ENCODE measurements around the gene FAM110D. TPM values are rescaled to one million over a fixed set of nuclear protein-coding genes. Genes with fewer than 3 reads are reported as not detected.

The FAM110D gene
- total RNA-seq, 1 experiment from 2014 or later, result 0.46 TPM

DNA sequence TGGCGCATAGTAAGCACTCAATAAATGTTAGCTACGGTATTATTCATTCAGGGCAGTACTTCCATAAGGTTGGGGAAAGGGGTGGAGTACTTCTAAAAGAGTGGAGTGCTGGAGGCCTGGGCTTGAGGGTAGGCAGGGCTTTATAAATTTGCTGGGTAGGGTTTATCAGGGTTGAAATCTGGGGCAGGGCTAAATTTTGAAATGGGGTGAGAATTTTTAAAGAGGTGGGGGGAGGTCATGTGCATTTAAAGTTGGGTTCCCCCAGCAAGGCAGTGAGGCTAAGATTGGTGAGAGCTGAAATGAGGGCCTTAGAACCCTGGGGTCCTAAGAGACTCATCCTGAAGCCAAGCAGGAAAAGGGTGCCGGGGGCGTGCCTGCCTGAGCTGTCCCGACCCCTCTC, 41.5 kb downstream of the FAM110D start:
- no peak overlapping the region for H2BK20ac ChIP-seq (ENCODE audit: low read depth, low read length, poor library complexity, severe bottlenecking)
- H3K27ac Mint-ChIP-seq, result no peak overlapping the region; a peak in 2 of 7 replicates
- no peaks in the 10 kb centered on the region for H3K9me3 ChIP-seq (ENCODE audit: control insufficient read depth, low read depth, low read length)
- H4K5ac ChIP-seq (ENCODE audit: insufficient read length, low read depth, low read length), result no peak overlapping the region
- H4K20me1 ChIP-seq (ENCODE audit: control insufficient read depth, insufficient read depth, insufficient read length), result no peaks in the 10 kb centered on the region
- no peak overlapping the region for H2BK12ac ChIP-seq (ENCODE audit: insufficient read length, low read depth, low read length)
- peaks cover 33 to 42% of the 10 kb centered on the region in 2 experiments for H3K4me1 Mint-ChIP-seq
- H4K91ac ChIP-seq (ENCODE audit: insufficient read length, low read depth, low read length), result no peak overlapping the region
- H3K79me2 ChIP-seq (ENCODE audit: insufficient read depth, low read length), result no peaks in the 10 kb centered on the region
- no peak overlapping the region for H3K23ac ChIP-seq (ENCODE audit: insufficient read length, low read depth, low read length)
- H2BK15ac ChIP-seq (ENCODE audit: low read depth, low read length), result no peak overlapping the region
- H3K9ac ChIP-seq (ENCODE audit: extremely low read depth, insufficient read length, low read length), result no peak overlapping the region
- H3K27me3 ChIP-seq (ENCODE audit: insufficient read depth, low read length), result no peaks in the 10 kb centered on the region
- no peak overlapping the region for H3K4me3 Mint-ChIP-seq
- H3K9me3 Mint-ChIP-seq, result no peaks in the 10 kb centered on the region
- no CpG with 5 or more reads among the region's 5 CpGs for WGBS (ENCODE audit: extremely low coverage, insufficient read length, low lambda C conversion rate)
- H4K8ac ChIP-seq (replicated peaks; ENCODE audit: insufficient read length, low read depth, low read length), result no peak overlapping the region
- H2AK5ac ChIP-seq (ENCODE audit: insufficient read length, low read length), result no peak overlapping the region
- no peak overlapping the region for H3K56ac ChIP-seq (ENCODE audit: insufficient read length, low read depth, low read length)
- no peak overlapping the region for H2AFZ ChIP-seq (ENCODE audit: low read length)
- H3K4ac ChIP-seq (ENCODE audit: low read depth, low read length), result no peak overlapping the region
- H3K36me3 Mint-ChIP-seq (ENCODE audit: insufficient read depth in 1 of 3, low read depth in 3 of 3), result no peaks in the 10 kb centered on the region
- H3T11ph ChIP-seq (ENCODE audit: low read length), result no peak overlapping the region
- H3K27ac ChIP-seq (ENCODE audit: insufficient read length, low read depth, low read length), result no peak overlapping the region
- peaks cover 19% of the 10 kb centered on the region for H3K27me3 Mint-ChIP-seq (ENCODE audit: low read depth)
- no peak overlapping the region for H3K14ac ChIP-seq (ENCODE audit: insufficient read depth, low read length)
- no peak overlapping the region for H3K4me2 ChIP-seq (ENCODE audit: insufficient read depth, insufficient read length, low read length)
- no peaks in the 10 kb centered on the region for H3K79me1 ChIP-seq (ENCODE audit: insufficient read depth, low read depth, low read length, poor library complexity, severe bottlenecking)
- H2BK120ac ChIP-seq (ENCODE audit: low read depth, low read length, poor library complexity, severe bottlenecking), result no peak overlapping the region
- no peaks in the 10 kb centered on the region for H3K4me1 ChIP-seq (ENCODE audit: insufficient read depth, low read length)
- TF ChIP-seq, protein P1, sequence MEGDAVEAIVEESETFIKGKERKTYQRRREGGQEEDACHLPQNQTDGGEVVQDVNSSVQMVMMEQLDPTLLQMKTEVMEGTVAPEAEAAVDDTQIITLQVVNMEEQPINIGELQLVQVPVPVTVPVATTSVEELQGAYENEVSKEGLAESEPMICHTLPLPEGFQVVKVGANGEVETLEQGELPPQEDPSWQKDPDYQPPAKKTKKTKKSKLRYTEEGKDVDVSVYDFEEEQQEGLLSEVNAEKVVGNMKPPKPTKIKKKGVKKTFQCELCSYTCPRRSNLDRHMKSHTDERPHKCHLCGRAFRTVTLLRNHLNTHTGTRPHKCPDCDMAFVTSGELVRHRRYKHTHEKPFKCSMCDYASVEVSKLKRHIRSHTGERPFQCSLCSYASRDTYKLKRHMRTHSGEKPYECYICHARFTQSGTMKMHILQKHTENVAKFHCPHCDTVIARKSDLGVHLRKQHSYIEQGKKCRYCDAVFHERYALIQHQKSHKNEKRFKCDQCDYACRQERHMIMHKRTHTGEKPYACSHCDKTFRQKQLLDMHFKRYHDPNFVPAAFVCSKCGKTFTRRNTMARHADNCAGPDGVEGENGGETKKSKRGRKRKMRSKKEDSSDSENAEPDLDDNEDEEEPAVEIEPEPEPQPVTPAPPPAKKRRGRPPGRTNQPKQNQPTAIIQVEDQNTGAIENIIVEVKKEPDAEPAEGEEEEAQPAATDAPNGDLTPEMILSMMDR (conservative IDR thresholded peaks at IDR 0.05), result no peak
- H2BK5ac ChIP-seq (ENCODE audit: insufficient read length, low read length), result no peak overlapping the region
- H3K23me2 ChIP-seq (ENCODE audit: insufficient read length, low read depth, low read length, poor library complexity, severe bottlenecking), result no peaks in the 10 kb centered on the region
- H3K18ac ChIP-seq (ENCODE audit: insufficient read length, low read depth, low read length), result peak overlapping the region; percentile 36
- no peak for DNase-seq

All from H9 (cell line).